GM19351 (cell line): ENCODE measurements around the gene CCDC57.
"Not testable (repeated sequence)": the region's sequence is repeated elsewhere in the genome, so short reads cannot be mapped to it uniquely, and the experiment has no call there.

Experiments
- ATAC-seq: cut with Tn5 transposase; IDR thresholded peaks from one replicate; pipeline ENCODE4 v1.9.1; 2021; ENCODE audit warnings: mild to moderate bottlenecking, moderate library complexity; ENCODE audit not compliant: unreplicated experiment

Gene CCDC57

GRCh38 chr17:82157046-82158035 lies 55.3 kb downstream of the CCDC57 start:
- no peak for ATAC-seq

- no peak for ATAC-seq
Measured at GRCh38 chr17:82156284-82156925, 56.2 kb downstream of the CCDC57 start.

GRCh38 chr17:82155606-82156005 lies 57.0 kb downstream of the CCDC57 start:
- ATAC-seq = no peak

- ATAC-seq = no peak
Measured at GRCh38 chr17:82154881-82155331, 57.7 kb downstream of the CCDC57 start.

GRCh38 chr17:82153745-82154375 lies 58.8 kb downstream of the CCDC57 start:
- ATAC-seq = no peak

GRCh38 chr17:82153295-82153691 lies 59.3 kb downstream of the CCDC57 start:
- no peak for ATAC-seq

- ATAC-seq = no peak
Measured at GRCh38 chr17:82152556-82153294, 59.9 kb downstream of the CCDC57 start.

- no peak for ATAC-seq
Measured at GRCh38 chr17:82152114-82152513, 60.5 kb downstream of the CCDC57 start.

GRCh38 chr17:82151106-82151957 lies 61.3 kb downstream of the CCDC57 start:
- ATAC-seq = no peak

- no peak for ATAC-seq
Measured at GRCh38 chr17:82149401-82150099, 63.1 kb downstream of the CCDC57 start.

- no peak for ATAC-seq
Measured at GRCh38 chr17:82148997-82149396, 63.6 kb downstream of the CCDC57 start.

- ATAC-seq = no peak
Measured at GRCh38 chr17:82148011-82148410, 64.6 kb downstream of the CCDC57 start.

- ATAC-seq = no peak
Measured at GRCh38 chr17:82146663-82147654, 65.7 kb downstream of the CCDC57 start.

- no peak for ATAC-seq
Measured at GRCh38 chr17:82145550-82146155, 67.0 kb downstream of the CCDC57 start.

- no peak for ATAC-seq
Measured at GRCh38 chr17:82143333-82143732, 69.3 kb downstream of the CCDC57 start.

- not testable (repeated sequence) for ATAC-seq
Measured at GRCh38 chr17:82139961-82140360, 72.7 kb downstream of the CCDC57 start.

GRCh38 chr17:82138511-82138992 lies 74.1 kb downstream of the CCDC57 start:
- no peak for ATAC-seq
